HL-60 (cell line): ENCODE measurements around the gene AGAP1.

Experiments used
- POLR2AphosphoS5 ChIP-seq: IDR thresholded peaks from 2 replicates; pipeline ENCODE4 v1.6.1; 2012; ENCODE audit warnings: low read depth
- TF ChIP-seq, protein P1 (sequence below): IDR thresholded peaks from one replicate; pipeline ENCODE4 v1.5.1; 2011; ENCODE audit warnings: low read length, control low read depth, inconsistent platforms; ENCODE audit not compliant: insufficient read depth
- TF ChIP-seq, protein P2 (sequence below): IDR thresholded peaks from 2 replicates; pipeline ENCODE4 v1.6.1; 2012; ENCODE audit warnings: low read depth; ENCODE audit not compliant: insufficient replicate concordance

DNA sequence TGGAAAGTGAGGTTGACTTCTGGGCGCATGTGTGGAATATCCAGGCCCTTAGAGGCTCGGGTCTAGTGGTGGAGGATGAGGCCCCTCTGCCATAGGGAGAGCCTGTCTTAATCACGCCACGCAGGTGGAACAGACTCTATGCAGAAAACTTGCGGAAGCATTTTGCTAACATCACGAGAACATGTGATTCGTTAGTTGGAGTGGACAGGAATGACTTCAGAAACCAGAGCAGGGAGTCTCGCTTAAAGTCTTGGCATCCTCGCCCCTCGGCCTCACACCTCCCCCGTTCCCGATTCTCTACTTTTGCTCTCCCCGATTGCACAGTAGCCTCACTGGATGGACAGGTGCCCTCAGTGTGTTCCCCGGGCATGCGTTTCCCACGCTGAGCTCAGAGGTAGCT, 340.9 kb downstream of the AGAP1 start:
- TF ChIP-seq, protein P1, sequence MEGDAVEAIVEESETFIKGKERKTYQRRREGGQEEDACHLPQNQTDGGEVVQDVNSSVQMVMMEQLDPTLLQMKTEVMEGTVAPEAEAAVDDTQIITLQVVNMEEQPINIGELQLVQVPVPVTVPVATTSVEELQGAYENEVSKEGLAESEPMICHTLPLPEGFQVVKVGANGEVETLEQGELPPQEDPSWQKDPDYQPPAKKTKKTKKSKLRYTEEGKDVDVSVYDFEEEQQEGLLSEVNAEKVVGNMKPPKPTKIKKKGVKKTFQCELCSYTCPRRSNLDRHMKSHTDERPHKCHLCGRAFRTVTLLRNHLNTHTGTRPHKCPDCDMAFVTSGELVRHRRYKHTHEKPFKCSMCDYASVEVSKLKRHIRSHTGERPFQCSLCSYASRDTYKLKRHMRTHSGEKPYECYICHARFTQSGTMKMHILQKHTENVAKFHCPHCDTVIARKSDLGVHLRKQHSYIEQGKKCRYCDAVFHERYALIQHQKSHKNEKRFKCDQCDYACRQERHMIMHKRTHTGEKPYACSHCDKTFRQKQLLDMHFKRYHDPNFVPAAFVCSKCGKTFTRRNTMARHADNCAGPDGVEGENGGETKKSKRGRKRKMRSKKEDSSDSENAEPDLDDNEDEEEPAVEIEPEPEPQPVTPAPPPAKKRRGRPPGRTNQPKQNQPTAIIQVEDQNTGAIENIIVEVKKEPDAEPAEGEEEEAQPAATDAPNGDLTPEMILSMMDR, result no peak
- TF ChIP-seq POLR2AphosphoS5, result no peak
- TF ChIP-seq, protein P2, sequence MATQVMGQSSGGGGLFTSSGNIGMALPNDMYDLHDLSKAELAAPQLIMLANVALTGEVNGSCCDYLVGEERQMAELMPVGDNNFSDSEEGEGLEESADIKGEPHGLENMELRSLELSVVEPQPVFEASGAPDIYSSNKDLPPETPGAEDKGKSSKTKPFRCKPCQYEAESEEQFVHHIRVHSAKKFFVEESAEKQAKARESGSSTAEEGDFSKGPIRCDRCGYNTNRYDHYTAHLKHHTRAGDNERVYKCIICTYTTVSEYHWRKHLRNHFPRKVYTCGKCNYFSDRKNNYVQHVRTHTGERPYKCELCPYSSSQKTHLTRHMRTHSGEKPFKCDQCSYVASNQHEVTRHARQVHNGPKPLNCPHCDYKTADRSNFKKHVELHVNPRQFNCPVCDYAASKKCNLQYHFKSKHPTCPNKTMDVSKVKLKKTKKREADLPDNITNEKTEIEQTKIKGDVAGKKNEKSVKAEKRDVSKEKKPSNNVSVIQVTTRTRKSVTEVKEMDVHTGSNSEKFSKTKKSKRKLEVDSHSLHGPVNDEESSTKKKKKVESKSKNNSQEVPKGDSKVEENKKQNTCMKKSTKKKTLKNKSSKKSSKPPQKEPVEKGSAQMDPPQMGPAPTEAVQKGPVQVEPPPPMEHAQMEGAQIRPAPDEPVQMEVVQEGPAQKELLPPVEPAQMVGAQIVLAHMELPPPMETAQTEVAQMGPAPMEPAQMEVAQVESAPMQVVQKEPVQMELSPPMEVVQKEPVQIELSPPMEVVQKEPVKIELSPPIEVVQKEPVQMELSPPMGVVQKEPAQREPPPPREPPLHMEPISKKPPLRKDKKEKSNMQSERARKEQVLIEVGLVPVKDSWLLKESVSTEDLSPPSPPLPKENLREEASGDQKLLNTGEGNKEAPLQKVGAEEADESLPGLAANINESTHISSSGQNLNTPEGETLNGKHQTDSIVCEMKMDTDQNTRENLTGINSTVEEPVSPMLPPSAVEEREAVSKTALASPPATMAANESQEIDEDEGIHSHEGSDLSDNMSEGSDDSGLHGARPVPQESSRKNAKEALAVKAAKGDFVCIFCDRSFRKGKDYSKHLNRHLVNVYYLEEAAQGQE, result no peak
